ENCODE measurements around the gene LTA4H.
"Not testable (repeated sequence)": the region's sequence is repeated elsewhere in the genome, so short reads cannot be mapped to it uniquely, and the experiment has no call there.

The LTA4H gene

GRCh38 chr12:96035283-96036236 lies at the start of gene LTA4H:
LTA4H (minus strand) TSS chr12:96035587; CDS start chr12:96035519, 68 bp downstream.
- DNase-seq (ENCODE audit: extremely low read depth in 1 of 2, low read depth in 1 of 2): peak; percentile 90 to 94

- no peak for DNase-seq (ENCODE audit: extremely low read depth in 1 of 2, low read depth in 1 of 2)
Observed at GRCh38 chr12:96084624-96085023, 49.2 kb upstream of the LTA4H start.

- no peak for DNase-seq (ENCODE audit: extremely low read depth in 1 of 2, low read depth in 1 of 2)
Observed at GRCh38 chr12:96083020-96083719, 47.8 kb upstream of the LTA4H start.

GRCh38 chr12:96081596-96081995 lies 46.2 kb upstream of the LTA4H start:
- no peak for DNase-seq (ENCODE audit: extremely low read depth in 1 of 2, low read depth in 1 of 2)

GRCh38 chr12:96078231-96079135 lies 43.1 kb upstream of the LTA4H start:
- no peak for DNase-seq (ENCODE audit: extremely low read depth in 1 of 2, low read depth in 1 of 2)

GRCh38 chr12:96077081-96077480 lies 41.7 kb upstream of the LTA4H start:
- no peak for DNase-seq (ENCODE audit: extremely low read depth in 1 of 2, low read depth in 1 of 2)

- DNase-seq (ENCODE audit: extremely low read depth in 1 of 2, low read depth in 1 of 2): no peak
Observed at GRCh38 chr12:96075560-96075959, 40.2 kb upstream of the LTA4H start.

- DNase-seq (ENCODE audit: extremely low read depth in 1 of 2, low read depth in 1 of 2): no peak
Observed at GRCh38 chr12:96073346-96074330, 38.3 kb upstream of the LTA4H start.

- no peak for DNase-seq (ENCODE audit: extremely low read depth in 1 of 2, low read depth in 1 of 2)
Observed at GRCh38 chr12:96070670-96071279, 35.4 kb upstream of the LTA4H start.

GRCh38 chr12:96069511-96070231 lies 34.3 kb upstream of the LTA4H start:
- no peak for DNase-seq (ENCODE audit: extremely low read depth in 1 of 2, low read depth in 1 of 2)

- DNase-seq (ENCODE audit: extremely low read depth in 1 of 2, low read depth in 1 of 2): no peak
Observed at GRCh38 chr12:96068636-96069035, 33.2 kb upstream of the LTA4H start.

GRCh38 chr12:96068111-96068510 lies 32.7 kb upstream of the LTA4H start:
- DNase-seq (ENCODE audit: extremely low read depth in 1 of 2, low read depth in 1 of 2): no peak

- DNase-seq (ENCODE audit: extremely low read depth in 1 of 2, low read depth in 1 of 2): not testable (repeated sequence)
Observed at GRCh38 chr12:96065776-96066175, 30.4 kb upstream of the LTA4H start.

GRCh38 chr12:96064966-96065365 lies 29.6 kb upstream of the LTA4H start:
- DNase-seq (ENCODE audit: extremely low read depth in 1 of 2, low read depth in 1 of 2): no peak

- no peak for DNase-seq (ENCODE audit: extremely low read depth in 1 of 2, low read depth in 1 of 2)
Observed at GRCh38 chr12:96064271-96064670, 28.9 kb upstream of the LTA4H start.

- no peak for DNase-seq (ENCODE audit: extremely low read depth in 1 of 2, low read depth in 1 of 2)
Observed at GRCh38 chr12:96063046-96063445, 27.7 kb upstream of the LTA4H start.

GRCh38 chr12:96061864-96062453 lies 26.6 kb upstream of the LTA4H start:
- peak; percentile 44 to 55 for DNase-seq (ENCODE audit: extremely low read depth in 1 of 2, low read depth in 1 of 2)

GRCh38 chr12:96061323-96061722 lies 25.9 kb upstream of the LTA4H start:
- DNase-seq (ENCODE audit: extremely low read depth in 1 of 2, low read depth in 1 of 2): no peak

All from activated CD8-positive, alpha-beta memory T cell treated with anti-CD3 and anti-CD28 coated beads for 1 hour (primary cell).